Motor neuron (in vitro differentiated cells): ENCODE data around the gene CD300C. TPM values are rescaled to one million over a fixed set of nuclear protein-coding genes. Genes with fewer than 3 reads are reported as not detected.
"Not testable (repeated sequence)": the region's sequence is repeated elsewhere in the genome, so short reads cannot be mapped to it uniquely, and the experiment has no call there.

Source experiments
- ATAC-seq, 8 experiments: fragments of 200-7000 bp; cut with Tn5 transposase; replicated peaks in 6 of 8; 2 replicates each; pipeline ENCODE4 v1.8.0; 2021; ENCODE audit warnings: mild to moderate bottlenecking in 8 of 8, moderate library complexity in 8 of 8
- H3K27ac ChIP-seq, 2 donors: fragments of 250-450 bp; sonication (Bioruptor Pico); 2 replicates each; pipeline ENCODE4 v1.9.0; 2021; ENCODE audit warnings: antibody characterized with exemption in 2 of 2, mild to moderate bottlenecking in 2 of 2, moderate library complexity in 1 of 2
- H3K4me1 ChIP-seq, 2 donors: fragments of 250-450 bp; sonication (Bioruptor Pico); replicated peaks in 1 of 2; 2 replicates each; pipeline ENCODE4 v1.6.1; 2021; ENCODE audit warnings: antibody characterized with exemption in 2 of 2, mild to moderate bottlenecking in 2 of 2, moderate library complexity in 1 of 2
- H3K4me3 ChIP-seq, 5 donors: fragments of 250-450 bp; sonication (Bioruptor Pico); 2 replicates each; pipeline ENCODE4 v1.9.0; 2021; ENCODE audit warnings: antibody characterized with exemption in 5 of 5, mild to moderate bottlenecking in 5 of 5, moderate library complexity in 4 of 5
- WGBS, 10 experiments: fragments of 450-650 bp; shearing (Covaris generic); methylation state at CpG; one replicate each; pipeline ENCODE4 v1.0.0; 2022; 5-methylcytosine and 5-hydroxymethylcytosine counted together
- in situ Hi-C, 9 experiments: fragments of 400-800 bp; cut with MboI; loops; one replicate each; pipeline ENCODE4 v1.15.0; 2021; ENCODE audit warnings: low sequenced_read_pairs in 9 of 9, low pct_unique_long_range_greater_than_20kb in 2 of 9; ENCODE audit not compliant: unreplicated experiment in 9 of 9
- total RNA-seq, 8 experiments: library from RNA; unstranded; fragments of 300-600 nt; gene quantifications; 2 replicates each; pipeline versions ENCODE4 v1.2.3 to v1.2.4, GENCODE V29; 2022

Gene CD300C
- total RNA-seq, 8 experiments from 2014 or later = 0.13 to 0.66 (median 0.28) TPM; not detected in 3

- in situ Hi-C loops = no loop called here
- no peak overlapping the region for H3K27ac ChIP-seq
- no peak for ATAC-seq
- no peaks in the 10 kb centered on the region for H3K4me1 ChIP-seq
- H3K4me3 ChIP-seq = no peak overlapping the region
- WGBS, 10 experiments = 12 to 83% (median 42%) methylated on average over 1 to 7 of the region's 7 CpGs; no CpG with 5 or more reads in 1 of the 10 experiments
Observed at GRCh38 chr17:74512624-74513091, 33.3 kb downstream of the CD300C start.

GRCh38 chr17:74512036-74512435 is 33.9 kb downstream of the CD300C start:
- H3K4me1 ChIP-seq = no peaks in the 10 kb centered on the region
- in situ Hi-C loops = no loop called here
- no peak overlapping the region for H3K4me3 ChIP-seq
- 0 to 90% (median 54%) methylated on average over 1 to 2 of the region's 2 CpGs; no CpG with 5 or more reads in 6 of the 10 experiments for WGBS, 10 experiments
- no peak overlapping the region for H3K27ac ChIP-seq
- peak in 2 of 8 experiments; percentile 24 to 78 for ATAC-seq

DNA sequence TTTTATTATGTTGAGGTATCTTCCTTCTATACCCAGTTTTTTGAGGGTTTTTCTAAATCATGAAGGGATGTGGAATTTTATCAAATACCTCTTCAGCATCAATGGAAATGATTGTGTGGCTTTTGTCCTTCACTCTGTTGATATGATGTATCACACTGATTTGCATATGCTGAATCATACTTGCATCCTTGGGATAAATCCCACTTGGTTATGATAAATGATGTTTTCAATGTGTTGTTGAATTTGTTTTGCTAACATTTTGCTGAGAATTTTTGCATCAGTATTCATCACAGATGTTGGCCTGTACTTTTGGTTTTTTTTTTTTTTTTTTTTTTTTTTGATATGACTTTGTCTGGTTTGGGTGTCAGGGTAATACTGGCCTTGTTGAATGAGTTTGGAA is 37.8 kb downstream of the CD300C start:
- Histone ChIP-seq H3K27ac (no peak overlapping the region), H3K4me3 (no peak overlapping the region), H3K4me1 (no peaks in the 10 kb centered on the region)
- in situ Hi-C loops = no loop called here
- ATAC-seq = peak in 1 of 8 experiments; percentile 34

GRCh38 chr17:74503949-74504348 is 42.0 kb downstream of the CD300C start:
- H3K4me1 ChIP-seq, ATAC-seq, H3K4me3 ChIP-seq, in situ Hi-C loops, H3K27ac ChIP-seq: not testable (repeated sequence)
- 0 to 90% (median 60%) methylated on average over 1 to 5 of the region's 5 CpGs; no CpG with 5 or more reads in 1 of the 10 experiments for WGBS, 10 experiments

DNA sequence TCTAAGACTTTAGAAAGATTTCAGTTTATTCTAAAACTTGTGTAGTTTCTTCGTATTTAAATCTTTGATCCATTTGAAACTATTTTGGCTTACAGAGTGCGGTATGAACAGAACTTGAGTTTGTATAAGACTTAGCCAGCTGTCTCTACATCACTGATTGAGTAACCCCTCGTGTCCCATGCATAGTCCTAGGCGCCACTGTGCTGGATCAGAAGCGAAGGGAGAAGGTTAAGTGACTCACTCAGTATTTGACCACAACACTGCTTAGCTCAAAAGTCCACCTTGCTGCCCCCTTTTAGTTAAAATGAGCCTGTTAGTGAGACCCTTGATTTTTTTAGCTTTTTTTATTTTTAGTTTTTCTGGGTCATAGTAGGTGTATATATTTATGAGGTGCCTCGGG is 43.1 kb downstream of the CD300C start:
- in situ Hi-C loops = no loop called here
- 23 to 100% (median 70%) methylated on average over 2 to 6 of the region's 6 CpGs for WGBS, 10 experiments
- Histone ChIP-seq H3K27ac (no peak overlapping the region), H3K4me1 (no peaks in the 10 kb centered on the region), H3K4me3 (no peak overlapping the region)
- ATAC-seq = no peak

DNA sequence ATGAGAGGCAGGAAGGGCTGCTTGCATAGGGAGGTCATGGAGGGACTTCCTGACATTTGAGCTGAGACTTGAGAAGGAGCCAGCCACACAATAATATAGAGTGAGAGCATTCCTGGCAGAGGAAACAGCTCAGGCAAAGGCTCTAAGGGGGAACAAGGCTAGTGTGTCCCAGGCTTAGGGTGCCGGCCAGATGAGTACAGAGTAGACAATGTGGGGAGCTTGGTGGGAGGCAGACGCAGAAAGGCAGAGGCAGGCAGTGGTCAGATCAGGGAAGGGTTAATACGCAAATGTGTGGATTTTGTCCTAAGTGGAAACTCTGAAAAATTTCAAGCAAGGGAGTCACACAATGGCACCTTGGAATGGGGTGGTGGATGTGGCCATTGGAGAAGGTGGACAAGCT is 45.9 kb downstream of the CD300C start:
- 41 to 100% (median 74%) methylated on average over 1 to 3 of the region's 3 CpGs; no CpG with 5 or more reads in 3 of the 10 experiments for WGBS, 10 experiments
- H3K27ac ChIP-seq = no peak overlapping the region
- no peak overlapping the region for H3K4me3 ChIP-seq
- in situ Hi-C loops = no loop called here
- no peak for ATAC-seq
- no peaks in the 10 kb centered on the region for H3K4me1 ChIP-seq

DNA sequence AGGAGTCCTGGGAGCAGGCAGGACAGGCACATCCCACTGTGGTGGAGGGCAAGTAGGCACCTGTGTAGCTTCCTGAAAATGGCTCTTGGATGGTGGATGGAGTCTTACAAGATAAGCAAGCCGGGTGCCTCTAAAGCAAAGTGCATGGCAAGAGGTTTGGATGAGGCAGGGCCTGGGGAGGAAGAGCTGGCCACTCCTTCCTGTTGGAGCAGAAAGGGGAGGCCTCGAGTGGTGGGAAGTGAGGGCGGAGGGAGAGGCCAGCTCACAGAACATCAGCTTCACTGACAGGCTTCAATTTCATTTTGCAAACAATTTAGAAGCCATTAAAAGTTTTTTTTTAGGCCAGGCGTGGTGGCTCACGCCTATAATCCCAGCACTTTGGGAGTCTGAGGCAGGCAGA is 48.4 kb downstream of the CD300C start:
- H3K4me1 ChIP-seq = no peaks in the 10 kb centered on the region
- H3K27ac ChIP-seq = no peak overlapping the region
- ATAC-seq = no peak
- in situ Hi-C loops = no loop called here
- H3K4me3 ChIP-seq = no peak overlapping the region
- WGBS, 10 experiments = 0 to 83% (median 63%) methylated on average over 1 to 5 of the region's 5 CpGs; no CpG with 5 or more reads in 3 of the 10 experiments

DNA sequence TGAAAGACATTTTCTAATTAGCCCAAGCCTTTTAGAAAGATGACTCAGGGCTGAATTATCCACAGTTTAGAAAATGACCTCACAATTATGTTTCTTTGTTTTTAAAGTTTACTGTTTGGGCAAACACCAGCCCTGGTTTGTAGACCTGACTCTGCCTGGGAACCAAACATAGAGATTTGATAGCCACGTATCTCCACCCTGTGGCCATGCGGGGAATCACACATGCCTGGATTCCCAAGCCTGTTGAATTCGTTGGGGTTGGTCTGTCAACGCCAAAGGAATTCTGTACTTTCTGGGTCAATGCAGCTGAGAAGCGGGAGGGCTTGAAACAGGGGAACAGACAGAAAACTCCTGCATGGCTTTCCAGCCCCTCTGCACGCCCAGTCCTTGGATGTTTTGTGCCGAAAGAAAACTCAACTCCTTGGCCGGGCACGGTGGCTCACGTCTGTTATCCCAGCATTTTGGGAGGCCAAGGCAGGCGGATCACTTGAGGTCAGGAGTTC is 52.5 kb downstream of the CD300C start:
- Histone ChIP-seq H3K27ac (no peak overlapping the region), H3K4me1 (no peaks in the 10 kb centered on the region), H3K4me3 (no peak overlapping the region)
- WGBS, 10 experiments = 0 to 40% (median 0%) methylated on average over 1 to 9 of the region's 11 CpGs; no CpG with 5 or more reads in 4 of the 10 experiments
- ATAC-seq = peak; percentile 40 to 94 (median 76)
- in situ Hi-C loops = no loop called here

DNA sequence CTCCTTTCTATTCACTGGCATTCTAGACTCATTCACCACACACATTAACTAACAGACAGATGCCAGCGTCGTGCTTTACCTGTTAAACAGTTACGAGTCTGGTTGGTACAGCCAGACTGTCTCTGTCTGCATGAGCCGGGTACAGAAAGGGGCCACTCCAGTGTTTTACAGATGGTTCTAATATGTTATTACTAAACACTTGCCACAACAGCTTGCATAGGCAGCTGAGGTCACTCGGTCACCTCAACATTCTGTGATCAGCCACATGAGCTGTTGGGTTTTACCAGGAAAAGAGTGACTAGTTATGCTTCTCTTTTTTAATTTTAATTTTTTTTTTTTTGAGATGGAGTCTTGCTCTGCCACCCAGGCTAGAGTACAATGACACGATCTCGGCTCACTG is 54.3 kb downstream of the CD300C start:
- no peak overlapping the region for H3K27ac ChIP-seq
- no peak for ATAC-seq
- no peaks in the 10 kb centered on the region for H3K4me1 ChIP-seq
- WGBS, 10 experiments = 0 to 100% (median 86%) methylated on average over 1 to 7 of the region's 7 CpGs; no CpG with 5 or more reads in 1 of the 10 experiments
- in situ Hi-C loops = no loop called here
- H3K4me3 ChIP-seq = no peak overlapping the region

Other genes with a start within 250 kb of the CD300C start
- 1 to 10 TPM in 4 of 8 experiments, under 1 TPM in 2, not detected in 2; 0.11 to 3.3 (median 1.2) TPM for gene KIF19, start 219.9 kb downstream of the CD300C start, total RNA-seq
- gene BTBD17, start 184.2 kb downstream of the CD300C start, total RNA-seq = 10 to 100 TPM in 1 of 8 experiments, 1 to 10 TPM in 4, not detected in 3; 1.4 to 20.4 (median 4.1) TPM
- under 1 TPM in 2 of 8 experiments, not detected in 6; 0.17 to 0.38 TPM for gene GPR142, start 178.6 kb downstream of the CD300C start, total RNA-seq
- 10 to 100 TPM in 5 of 8 experiments, 1 to 10 TPM in 3; 1.2 to 39.7 (median 19.8) TPM for gene GPRC5C, start 114.0 kb downstream of the CD300C start, total RNA-seq
- 1 to 10 TPM in 1 of 8 experiments, under 1 TPM in 2, not detected in 5; 0.17 to 1.6 (median 0.52) TPM for gene CD300A, start 79.5 kb downstream of the CD300C start, total RNA-seq
- gene CD300LB, start 14.6 kb downstream of the CD300C start, total RNA-seq = 1 to 10 TPM in 1 of 8 experiments, under 1 TPM in 5, not detected in 2; 0.08 to 1.3 (median 0.29) TPM
- gene CD300H, start 21.4 kb upstream of the CD300C start, total RNA-seq = not detected
- gene CD300LD, start 46.2 kb upstream of the CD300C start, total RNA-seq = under 1 TPM in 2 of 8 experiments, not detected in 6; 0.25 to 0.33 TPM
- under 1 TPM in 5 of 8 experiments, not detected in 3; 0.14 to 0.47 (median 0.25) TPM for gene CD300E, start 77.6 kb upstream of the CD300C start, total RNA-seq
- under 1 TPM in 1 of 8 experiments, not detected in 7; 0.24 TPM for gene CD300LF, start 166.8 kb upstream of the CD300C start, total RNA-seq
- gene RAB37, start 191.1 kb upstream of the CD300C start, total RNA-seq = 1 to 10 TPM in 1 of 8 experiments, under 1 TPM in 7; 0.14 to 1.2 (median 0.43) TPM
- gene NHERF1, start 202.5 kb upstream of the CD300C start, total RNA-seq = 10 to 100 TPM in 4 of 8 experiments, 1 to 10 TPM in 4; 2.9 to 35.4 (median 12.9) TPM
- gene NAT9, start 230.2 kb upstream of the CD300C start, total RNA-seq = 10 to 100 TPM; 41.6 to 97.1 (median 46.2) TPM